ENCODE measurements around the gene TMEM151B.

- no peak for TF ChIP-seq SIN3A (IDR thresholded peaks at IDR 0.05; ENCODE audit: borderline replicate concordance, insufficient read depth, low read length)
- TF ChIP-seq REST (IDR thresholded peaks at IDR 0.05; ENCODE audit: insufficient read depth in 1 of 2, low read depth in 2 of 2, low read length in 2 of 2), result no peak
Observed at GRCh38 chr6:44284867-44285266, 14.6 kb downstream of the TMEM151B start.

Measured in PFSK-1 (cell line).